GM19455 (cell line): ENCODE measurements around the gene CTDP1.
A peak's percentile ranks its signal among the peaks of the same experiment; 100 is the strongest.

ENCODE experiments used
- ATAC-seq: cut with Tn5 transposase; IDR thresholded peaks from one replicate; pipeline ENCODE4 v1.9.1; 2021; ENCODE audit not compliant: unreplicated experiment

The CTDP1 gene, protein sequence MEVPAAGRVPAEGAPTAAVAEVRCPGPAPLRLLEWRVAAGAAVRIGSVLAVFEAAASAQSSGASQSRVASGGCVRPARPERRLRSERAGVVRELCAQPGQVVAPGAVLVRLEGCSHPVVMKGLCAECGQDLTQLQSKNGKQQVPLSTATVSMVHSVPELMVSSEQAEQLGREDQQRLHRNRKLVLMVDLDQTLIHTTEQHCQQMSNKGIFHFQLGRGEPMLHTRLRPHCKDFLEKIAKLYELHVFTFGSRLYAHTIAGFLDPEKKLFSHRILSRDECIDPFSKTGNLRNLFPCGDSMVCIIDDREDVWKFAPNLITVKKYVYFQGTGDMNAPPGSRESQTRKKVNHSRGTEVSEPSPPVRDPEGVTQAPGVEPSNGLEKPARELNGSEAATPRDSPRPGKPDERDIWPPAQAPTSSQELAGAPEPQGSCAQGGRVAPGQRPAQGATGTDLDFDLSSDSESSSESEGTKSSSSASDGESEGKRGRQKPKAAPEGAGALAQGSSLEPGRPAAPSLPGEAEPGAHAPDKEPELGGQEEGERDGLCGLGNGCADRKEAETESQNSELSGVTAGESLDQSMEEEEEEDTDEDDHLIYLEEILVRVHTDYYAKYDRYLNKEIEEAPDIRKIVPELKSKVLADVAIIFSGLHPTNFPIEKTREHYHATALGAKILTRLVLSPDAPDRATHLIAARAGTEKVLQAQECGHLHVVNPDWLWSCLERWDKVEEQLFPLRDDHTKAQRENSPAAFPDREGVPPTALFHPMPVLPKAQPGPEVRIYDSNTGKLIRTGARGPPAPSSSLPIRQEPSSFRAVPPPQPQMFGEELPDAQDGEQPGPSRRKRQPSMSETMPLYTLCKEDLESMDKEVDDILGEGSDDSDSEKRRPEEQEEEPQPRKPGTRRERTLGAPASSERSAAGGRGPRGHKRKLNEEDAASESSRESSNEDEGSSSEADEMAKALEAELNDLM

GRCh38 chr18:79679552-79680099 is at the start of gene CTDP1:
Gene CTDP1 (plus strand): TSS chr18:79679803. CDS start chr18:79679948, 145 bp downstream.
- peak; percentile 71 for ATAC-seq

DNA sequence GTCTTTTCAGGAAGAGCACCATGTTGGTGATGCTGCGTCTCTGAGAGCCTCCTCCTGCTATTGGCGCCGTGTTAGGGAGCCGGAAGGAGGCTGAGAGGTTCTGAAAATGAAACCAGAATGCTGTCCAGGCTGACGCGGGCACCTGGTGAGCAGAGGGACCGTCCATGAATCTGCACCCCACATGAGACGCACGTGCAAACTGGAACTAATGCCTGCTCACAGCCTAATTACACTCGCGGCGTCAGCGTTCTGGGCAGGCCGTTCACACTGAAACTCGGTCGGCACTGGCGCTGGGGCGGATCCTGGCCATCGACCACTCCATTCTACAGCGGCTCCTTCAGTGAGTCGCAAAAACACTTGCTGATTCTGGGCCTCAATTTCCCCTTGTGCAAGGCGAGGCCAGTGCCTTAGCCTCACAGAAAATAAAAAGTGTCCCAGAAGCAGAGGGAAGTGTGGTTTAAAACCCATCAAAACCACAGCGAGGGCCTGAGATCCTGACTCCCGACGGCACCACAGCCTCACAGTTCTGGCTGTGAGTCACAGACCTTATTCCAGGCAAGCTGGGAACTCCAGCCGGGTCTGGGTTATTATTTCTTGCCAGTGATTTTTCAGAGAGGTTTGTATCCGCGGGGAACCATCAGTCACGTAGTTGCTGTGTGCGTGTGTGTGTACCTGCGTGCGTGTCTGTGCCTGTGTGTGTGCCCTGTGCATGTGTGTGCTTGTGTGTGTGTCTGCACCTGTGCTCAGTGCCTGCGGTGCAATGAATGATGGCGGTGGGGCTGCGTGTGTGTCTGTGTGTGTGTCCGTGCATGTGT is 49.1 kb upstream of the CTDP1 start:
- ATAC-seq = no peak

GRCh38 chr18:79631096-79631507 is 48.5 kb upstream of the CTDP1 start:
- ATAC-seq = no peak

- no peak for ATAC-seq
Measured at GRCh38 chr18:79631761-79632446, 47.7 kb upstream of the CTDP1 start.

GRCh38 chr18:79632765-79633164 is 46.8 kb upstream of the CTDP1 start:
- no peak for ATAC-seq

DNA sequence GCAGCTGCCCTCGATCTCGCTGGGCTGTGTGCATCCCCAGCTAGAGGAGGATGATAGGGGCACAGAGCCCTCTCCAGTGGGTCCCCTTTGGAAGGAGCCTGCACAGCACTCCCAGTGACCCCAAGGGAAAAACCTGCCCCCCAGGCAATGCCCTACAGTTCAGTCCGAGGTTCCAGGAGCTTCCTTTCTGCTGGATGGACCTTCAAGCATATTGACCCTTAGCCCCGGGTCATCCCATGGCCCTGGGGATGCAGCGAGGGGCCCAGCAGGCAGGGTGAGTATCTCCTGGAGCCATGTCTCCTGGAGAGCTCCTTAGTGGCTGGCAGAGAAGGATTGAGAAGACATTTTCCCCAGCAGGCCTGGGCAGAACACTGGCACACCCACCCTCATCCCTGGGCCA is 45.4 kb upstream of the CTDP1 start:
- no peak for ATAC-seq

- no peak for ATAC-seq
Measured at GRCh38 chr18:79634593-79635426, 44.8 kb upstream of the CTDP1 start.

DNA sequence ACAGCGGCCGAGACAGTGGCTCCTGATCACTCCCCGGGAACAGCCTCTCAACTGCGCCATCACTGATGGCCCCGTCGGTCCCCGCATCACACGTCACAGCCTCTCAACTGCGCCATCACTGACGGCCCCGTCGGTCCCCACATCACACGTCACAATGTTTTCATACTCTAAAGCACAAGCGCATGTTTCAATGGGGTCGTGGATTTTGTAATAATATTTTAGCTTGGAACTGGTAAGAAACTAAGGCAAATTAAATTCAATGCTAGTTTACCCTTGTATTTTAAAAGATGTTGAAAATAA is 44.2 kb upstream of the CTDP1 start:
- no peak for ATAC-seq

DNA sequence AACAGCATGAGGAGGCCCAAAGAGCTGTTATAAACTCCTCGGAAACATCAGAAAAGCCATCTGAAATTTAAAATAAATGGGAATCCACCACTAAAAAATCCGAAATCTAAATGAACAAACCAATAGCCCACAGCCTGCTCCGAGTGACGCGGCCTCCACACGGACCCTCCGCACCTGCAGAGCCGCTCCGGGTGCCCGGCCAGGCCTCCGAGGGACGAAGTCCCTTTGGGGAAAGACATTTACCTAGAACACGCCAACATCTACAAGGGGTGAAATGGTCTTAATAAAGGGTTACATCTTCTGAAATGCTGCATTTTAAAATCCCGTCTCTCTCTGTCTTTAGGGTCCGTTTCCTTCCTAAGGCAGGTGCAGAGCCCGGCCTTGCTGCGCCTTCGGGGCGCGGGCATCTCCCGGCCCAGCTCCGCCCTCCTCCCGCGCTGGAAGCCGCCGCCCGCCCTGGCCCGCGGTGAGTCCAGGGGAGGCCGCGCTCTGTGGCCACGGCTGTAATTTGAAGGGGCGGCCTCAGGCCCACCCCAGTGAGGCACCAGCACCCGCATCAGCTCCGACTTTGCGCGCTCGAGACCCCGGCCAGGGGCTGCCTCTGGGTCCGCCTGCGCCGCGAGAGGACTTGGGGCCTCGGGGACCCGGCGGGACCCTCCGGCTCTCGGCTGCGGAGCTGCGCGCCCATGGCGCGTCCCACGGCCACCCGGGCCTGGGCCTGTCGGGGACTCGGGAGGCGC is 42.3 kb upstream of the CTDP1 start:
- ATAC-seq = no peak

DNA sequence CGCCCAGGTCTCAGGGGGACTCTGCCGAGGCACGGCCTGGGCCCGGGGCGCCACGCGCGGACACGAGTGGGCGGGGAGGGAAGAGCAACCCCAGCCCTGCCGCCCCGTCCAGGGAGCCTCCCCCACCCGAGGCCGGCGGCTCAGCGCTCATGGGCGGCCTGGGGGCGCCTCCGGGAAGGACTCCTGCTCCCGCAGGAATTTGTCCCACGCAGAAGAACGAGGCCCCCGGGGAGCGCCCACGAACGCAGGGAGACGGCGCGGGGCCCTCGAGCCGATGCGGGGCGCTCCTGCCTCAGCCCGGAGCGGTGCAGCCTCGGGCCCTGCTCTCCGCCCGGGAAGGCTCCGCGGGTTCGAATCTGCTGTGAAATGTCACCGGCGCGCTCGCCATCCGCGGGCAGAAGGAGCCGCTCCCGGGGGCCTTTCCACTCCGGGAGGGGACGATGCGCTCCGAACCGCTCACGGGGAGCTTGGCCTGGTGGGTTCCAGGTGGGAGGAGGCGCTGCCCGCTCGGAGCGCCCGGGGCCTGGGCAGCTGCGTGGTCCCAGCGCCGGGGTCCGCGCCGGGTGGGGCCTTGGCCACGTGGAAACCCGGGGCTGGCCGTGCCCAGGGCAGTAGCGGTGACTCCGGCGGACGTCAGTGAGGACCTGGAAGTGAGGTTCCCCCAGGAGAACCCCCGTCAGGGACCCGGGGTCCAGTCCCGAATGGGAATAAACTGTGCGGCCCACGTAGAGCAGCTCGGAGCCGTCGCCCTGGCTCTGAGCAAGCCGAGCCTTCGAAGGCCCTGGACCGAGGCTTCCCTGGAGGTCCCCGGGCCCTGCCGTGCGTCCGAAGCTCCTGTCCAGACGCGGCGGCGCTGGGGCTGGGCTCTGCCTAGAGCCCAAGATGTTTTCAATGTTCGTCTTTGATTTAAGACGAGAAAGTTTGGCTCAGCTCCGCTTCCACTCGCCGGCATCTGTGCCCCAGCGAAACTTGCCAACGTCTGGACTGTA is 41.4 kb upstream of the CTDP1 start:
- no peak for ATAC-seq

DNA sequence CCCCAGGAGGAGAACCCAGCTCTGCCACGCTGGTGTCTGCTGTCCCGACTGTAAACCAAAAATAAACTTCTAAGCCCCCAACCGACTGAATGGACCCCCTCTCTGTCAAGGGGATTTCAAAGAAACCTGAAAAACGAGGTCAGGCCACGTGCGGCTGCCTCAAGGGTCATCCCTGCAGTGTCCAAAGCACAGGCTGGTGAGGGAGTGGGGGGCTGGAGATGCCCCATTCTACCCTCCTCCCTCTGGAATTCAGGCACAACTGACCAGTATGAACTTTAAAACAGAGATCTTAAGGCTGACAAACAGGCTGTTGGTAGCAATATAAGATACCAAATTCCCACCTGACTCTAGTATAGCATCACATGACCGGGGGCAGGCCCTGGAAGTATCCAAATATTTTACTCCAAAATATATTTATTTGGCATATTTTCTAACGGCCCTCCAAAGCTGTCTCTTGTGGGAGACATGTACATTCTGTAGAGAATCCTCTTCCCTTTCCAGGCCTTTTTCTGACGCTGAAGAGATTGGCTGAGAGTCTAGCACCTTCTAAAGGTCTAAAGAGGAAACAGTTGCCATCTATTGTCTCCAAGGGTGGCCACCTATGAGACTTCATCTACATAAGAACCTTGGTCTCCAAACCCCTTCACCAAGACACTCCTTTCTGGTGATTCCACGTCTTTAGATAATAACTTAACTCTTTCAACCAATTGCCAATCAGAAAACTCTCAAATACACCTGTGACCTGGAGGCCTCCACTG is 40.4 kb upstream of the CTDP1 start:
- ATAC-seq = no peak

- ATAC-seq = no peak
Measured at GRCh38 chr18:79640064-79640672, 39.4 kb upstream of the CTDP1 start.

- ATAC-seq = no peak
Measured at GRCh38 chr18:79640875-79641274, 38.7 kb upstream of the CTDP1 start.

GRCh38 chr18:79641722-79642497 is 37.7 kb upstream of the CTDP1 start:
- ATAC-seq = no peak

GRCh38 chr18:79642626-79643025 is 37.0 kb upstream of the CTDP1 start:
- ATAC-seq = no peak
